Mucosa of rectum (tissue), 2 donors: ENCODE results near the gene ZCCHC17.

Experiments used
- H3K27ac ChIP-seq, 2 donors: one replicate each; pipeline ENCODE4 v1.7.0; 2013; ENCODE audit warnings: inconsistent platforms in 2 of 2, low read depth in 2 of 2, low read length in 2 of 2
- H3K27me3 ChIP-seq, 2 donors: one replicate each; pipeline ENCODE4 v1.7.0; 2013; ENCODE audit warnings: low read length in 2 of 2; ENCODE audit not compliant: control insufficient read depth in 2 of 2, insufficient read depth in 2 of 2
- H3K36me3 ChIP-seq, 2 donors: one replicate each; pipeline ENCODE4 v1.7.0; 2013; ENCODE audit warnings: low read length in 2 of 2; ENCODE audit not compliant: control insufficient read depth in 2 of 2, insufficient read depth in 2 of 2
- H3K4me1 ChIP-seq, 2 donors: one replicate each; pipeline ENCODE4 v1.7.0; 2013; ENCODE audit warnings: low read length in 2 of 2, mild to moderate bottlenecking in 1 of 2; ENCODE audit not compliant: control insufficient read depth in 2 of 2, insufficient read depth in 2 of 2
- H3K4me3 ChIP-seq, 2 donors: one replicate each; pipeline ENCODE4 v1.7.0; 2013; ENCODE audit warnings: low read length in 2 of 2
- H3K9ac ChIP-seq, 2 donors: one replicate each; pipeline ENCODE4 v1.7.0; 2013; ENCODE audit warnings: low read length in 2 of 2, low read depth in 1 of 2, mild to moderate bottlenecking in 1 of 2
- H3K9me3 ChIP-seq, 2 donors: one replicate each; pipeline ENCODE4 v1.7.0; 2013; ENCODE audit warnings: low read length in 2 of 2; ENCODE audit not compliant: control insufficient read depth in 2 of 2
- donor health status: healthy.
- donor health status: Normal muscosa, but diverticular disease.

The ZCCHC17 gene

DNA sequence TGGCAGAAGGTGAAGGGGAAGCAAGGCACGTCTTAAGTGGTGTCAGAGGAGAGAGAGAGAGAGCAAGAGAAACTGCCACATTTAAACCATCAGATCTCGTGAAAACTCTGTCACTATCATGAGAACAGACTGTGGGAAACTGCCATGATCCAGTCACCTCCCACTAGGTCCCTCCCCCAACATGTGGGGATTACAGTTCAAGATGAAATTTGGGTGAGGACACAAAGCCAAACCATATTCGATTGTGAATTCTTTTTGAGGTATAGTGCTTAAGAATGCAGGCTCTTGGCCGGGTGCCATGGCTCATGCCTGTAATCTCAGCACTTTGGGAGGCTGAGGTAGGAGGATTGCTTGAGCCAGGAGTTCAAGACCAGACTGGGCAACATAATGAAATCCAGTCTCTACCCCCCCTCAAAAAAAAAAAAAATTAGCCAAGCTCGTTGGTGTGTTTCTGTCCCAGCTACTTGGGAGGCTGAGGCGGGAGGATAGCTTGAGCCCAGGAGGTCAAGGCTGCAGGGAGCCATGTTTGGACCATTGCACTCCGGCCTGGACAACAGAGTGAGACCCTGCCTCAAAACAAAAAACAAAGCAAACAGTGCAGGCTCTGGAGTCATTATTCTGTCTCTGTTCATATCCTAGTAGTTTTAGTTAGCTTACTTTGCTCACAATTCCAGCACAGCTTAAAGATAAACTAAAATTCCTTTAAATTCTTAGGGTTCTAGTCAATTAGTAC lies 6.0 kb downstream of the ZCCHC17 start:
- H3K9me3 ChIP-seq, result no peaks in the 10 kb centered on the region
- H3K9ac ChIP-seq, result no peak overlapping the region
- H3K27ac ChIP-seq, result no peak overlapping the region
- H3K4me1 ChIP-seq, result peaks cover 2 to 3% of the 10 kb centered on the region in 2 donors
- H3K4me3 ChIP-seq, result no peak overlapping the region
- no peaks in the 10 kb centered on the region for H3K27me3 ChIP-seq
- H3K36me3 ChIP-seq, result no peaks in the 10 kb centered on the region

DNA sequence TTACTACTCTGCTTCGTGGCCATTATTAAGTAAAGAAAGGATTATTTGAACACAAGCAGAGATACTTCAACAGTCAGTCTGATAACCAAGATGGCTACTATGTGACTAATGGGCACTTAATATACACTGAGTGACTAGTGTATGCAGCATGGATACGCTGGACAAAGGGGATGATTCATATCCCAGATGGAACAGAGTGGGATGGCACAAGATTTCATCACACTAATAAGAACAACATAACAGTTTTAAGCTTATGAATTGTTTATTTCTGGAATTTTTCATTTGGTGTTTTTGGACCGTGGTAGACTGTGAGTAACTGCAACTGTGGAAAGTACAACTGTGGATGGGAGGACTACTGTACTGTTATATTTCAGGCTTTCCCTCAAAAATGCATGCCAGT lies 9.4 kb downstream of the ZCCHC17 start:
- Histone ChIP-seq H3K36me3 (peaks cover 8 to 14% of the 10 kb centered on the region in 2 donors), H3K4me3 (no peak overlapping the region), H3K4me1 (no peaks in the 10 kb centered on the region), H3K27me3 (no peaks in the 10 kb centered on the region), H3K9ac (no peak overlapping the region), H3K27ac (no peak overlapping the region), H3K9me3 (no peaks in the 10 kb centered on the region)

DNA sequence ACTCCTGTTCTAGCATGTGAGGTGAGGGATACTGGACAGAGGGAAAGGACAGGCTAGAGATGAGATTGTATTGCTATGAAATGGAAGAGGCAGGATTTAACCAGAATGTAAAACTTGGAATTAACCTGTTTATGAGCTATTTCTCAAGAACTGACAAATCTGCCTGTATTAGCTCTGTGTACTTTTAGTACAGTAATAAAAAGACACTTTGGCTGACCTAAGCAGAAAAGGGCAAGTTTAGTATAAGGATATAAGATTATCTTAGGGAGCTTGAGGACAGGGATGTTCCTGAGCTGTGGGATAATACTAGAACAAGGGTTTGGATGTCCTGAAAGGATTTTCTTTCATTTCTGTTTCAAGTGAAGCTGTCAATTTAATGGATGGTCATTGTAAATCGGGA lies 11.2 kb downstream of the ZCCHC17 start:
- H3K9ac ChIP-seq, result no peak overlapping the region
- H3K4me3 ChIP-seq, result no peak overlapping the region
- no peaks in the 10 kb centered on the region for H3K4me1 ChIP-seq
- no peak overlapping the region for H3K27ac ChIP-seq
- H3K27me3 ChIP-seq, result no peaks in the 10 kb centered on the region
- H3K36me3 ChIP-seq, result peaks cover 21% of the 10 kb centered on the region in 2 donors
- no peaks in the 10 kb centered on the region for H3K9me3 ChIP-seq

DNA sequence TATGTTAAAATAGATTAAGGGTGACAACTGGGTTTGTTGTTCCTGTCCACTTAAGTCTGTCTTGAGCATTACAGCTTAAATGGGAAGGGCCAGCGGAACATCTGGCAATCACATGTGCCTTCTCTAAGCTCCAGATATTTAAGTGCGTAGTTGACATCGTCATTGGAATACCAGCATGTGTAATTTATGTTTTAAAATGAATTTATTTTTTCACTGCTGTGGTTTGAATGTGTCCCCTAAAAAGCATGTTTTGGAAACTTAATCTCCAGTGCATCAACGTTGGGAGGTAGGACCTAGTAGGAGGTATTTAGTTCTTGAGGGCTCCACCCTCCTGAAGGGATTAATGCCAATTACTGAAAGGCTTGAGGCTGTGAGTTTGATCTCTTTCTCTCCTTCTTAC lies 13.4 kb downstream of the ZCCHC17 start:
- Histone ChIP-seq H3K36me3 (peaks cover 21 to 26% of the 10 kb centered on the region in 2 donors), H3K4me1 (no peaks in the 10 kb centered on the region), H3K4me3 (no peak overlapping the region), H3K9ac (no peak overlapping the region), H3K27me3 (no peaks in the 10 kb centered on the region), H3K27ac (no peak overlapping the region), H3K9me3 (no peaks in the 10 kb centered on the region)

DNA sequence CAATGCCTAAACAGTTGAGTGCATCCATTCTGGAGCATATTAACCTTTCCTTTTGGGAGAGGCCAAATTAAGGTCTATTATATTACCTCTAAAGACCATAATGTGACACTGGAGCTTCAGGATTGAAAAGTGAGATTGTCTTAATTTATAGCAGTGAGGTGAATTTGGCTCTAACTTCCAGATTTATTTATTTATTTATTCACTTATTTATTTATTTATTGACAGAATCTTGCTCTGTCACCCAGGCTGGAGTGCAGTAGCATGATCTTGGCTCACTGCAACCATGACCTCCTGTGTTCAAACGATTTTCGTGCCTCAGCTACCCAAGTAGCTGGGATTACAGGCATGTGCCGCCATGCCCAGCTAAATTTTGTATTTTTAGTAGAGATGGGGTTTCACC lies 19.1 kb downstream of the ZCCHC17 start:
- H3K27ac ChIP-seq, result no peak overlapping the region
- no peaks in the 10 kb centered on the region for H3K4me1 ChIP-seq
- H3K9me3 ChIP-seq, result no peaks in the 10 kb centered on the region
- H3K27me3 ChIP-seq, result no peaks in the 10 kb centered on the region
- H3K4me3 ChIP-seq, result no peak overlapping the region
- H3K36me3 ChIP-seq, result peaks cover 28 to 31% of the 10 kb centered on the region in 2 donors
- H3K9ac ChIP-seq, result no peak overlapping the region

DNA sequence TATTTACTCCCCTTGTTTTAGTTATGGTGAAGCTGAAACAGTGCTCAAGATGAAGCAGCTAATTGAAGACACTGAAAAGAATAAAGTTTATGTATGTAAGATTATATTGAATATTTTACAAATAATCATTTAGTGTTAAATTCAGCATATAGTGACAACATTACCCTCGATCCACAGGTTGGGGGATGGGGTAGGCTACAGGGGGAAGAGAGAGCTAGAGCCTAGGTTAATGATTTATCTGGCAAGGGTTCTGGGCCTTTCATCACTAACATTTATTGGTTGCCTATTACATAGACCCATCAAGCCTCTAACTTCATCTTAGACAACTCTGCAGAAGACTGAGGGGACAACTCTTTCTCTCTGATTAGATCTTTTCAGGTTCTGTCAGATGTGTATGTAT lies 21.3 kb downstream of the ZCCHC17 start:
- Histone ChIP-seq H3K9me3 (no peaks in the 10 kb centered on the region), H3K4me3 (no peak overlapping the region), H3K27me3 (no peaks in the 10 kb centered on the region), H3K36me3 (peaks cover 15 to 25% of the 10 kb centered on the region in 2 donors), H3K9ac (no peak overlapping the region), H3K27ac (no peak overlapping the region), H3K4me1 (no peaks in the 10 kb centered on the region)

DNA sequence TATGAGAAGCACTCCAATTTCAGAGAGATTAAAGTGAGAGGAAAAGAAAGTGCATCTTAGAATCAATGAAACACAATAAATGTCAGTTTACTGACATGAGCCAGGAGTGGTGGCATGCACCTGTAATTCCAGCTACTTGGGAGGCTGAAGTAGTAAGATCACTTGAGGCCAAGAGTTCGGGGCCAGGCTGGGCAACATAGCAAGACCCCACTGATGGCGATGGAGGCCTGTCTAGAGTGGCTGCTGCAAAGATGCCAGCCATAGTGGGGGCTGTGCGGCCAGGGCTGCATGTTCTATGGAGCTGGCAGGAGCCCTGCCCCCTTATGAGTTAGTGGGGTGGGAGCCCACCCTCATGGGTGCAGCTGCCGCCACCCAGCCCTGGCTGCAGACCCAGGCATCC lies 27.3 kb downstream of the ZCCHC17 start:
- Histone ChIP-seq H3K4me1 (no peaks in the 10 kb centered on the region), H3K27me3 (no peaks in the 10 kb centered on the region), H3K9me3 (no peaks in the 10 kb centered on the region), H3K36me3 (peaks cover 6 to 27% of the 10 kb centered on the region in 2 donors), H3K9ac (no peak overlapping the region), H3K27ac (no peak overlapping the region), H3K4me3 (no peak overlapping the region)

DNA sequence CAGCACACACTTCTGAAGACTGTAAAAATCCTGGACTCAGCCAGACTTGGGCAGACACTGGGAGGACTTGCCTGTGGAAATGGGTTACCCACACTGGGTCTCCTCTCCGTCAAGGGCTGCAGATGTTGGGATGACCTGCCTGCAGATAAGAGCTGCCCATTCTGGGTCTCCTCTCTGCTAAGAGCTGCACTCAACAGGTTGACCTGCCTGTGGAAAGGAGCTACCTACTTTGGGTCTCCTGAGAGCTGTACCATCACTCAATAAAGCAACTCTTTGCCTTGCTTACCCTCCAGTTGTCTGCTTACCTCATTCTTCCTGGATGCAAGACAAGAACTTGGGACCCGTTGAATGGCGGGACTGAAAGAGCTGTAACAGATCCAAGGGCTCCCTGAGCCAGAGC lies 28.2 kb downstream of the ZCCHC17 start:
- Histone ChIP-seq H3K4me3 (no peak overlapping the region), H3K27me3 (no peaks in the 10 kb centered on the region), H3K4me1 (no peaks in the 10 kb centered on the region), H3K9ac (no peak overlapping the region), H3K27ac (no peak overlapping the region), H3K9me3 (no peaks in the 10 kb centered on the region), H3K36me3 (peaks cover 6 to 22% of the 10 kb centered on the region in 2 donors)

DNA sequence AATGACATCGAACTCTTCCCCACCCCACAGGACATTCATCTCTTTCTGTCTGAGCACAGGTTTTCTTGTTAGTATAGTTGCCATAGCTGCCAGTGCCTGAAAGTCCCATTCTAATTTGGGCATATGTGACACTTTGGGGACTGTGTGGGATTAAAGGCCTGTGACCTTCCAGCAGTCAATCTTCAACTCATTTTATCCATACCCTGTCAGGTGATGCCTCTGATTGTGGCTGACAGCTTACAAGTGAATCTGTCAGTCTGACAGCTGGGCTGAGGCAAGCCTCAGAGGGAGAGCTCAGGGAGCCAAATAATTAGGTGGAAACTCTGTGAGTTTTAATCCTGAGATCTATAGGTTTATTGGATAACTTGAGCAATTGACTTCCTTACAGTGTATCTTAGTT lies 29.6 kb downstream of the ZCCHC17 start:
- no peak overlapping the region for H3K4me3 ChIP-seq
- H3K36me3 ChIP-seq, result peaks cover 6 to 18% of the 10 kb centered on the region in 2 donors
- no peak overlapping the region for H3K9ac ChIP-seq
- H3K9me3 ChIP-seq, result no peaks in the 10 kb centered on the region
- no peak overlapping the region for H3K27ac ChIP-seq
- H3K4me1 ChIP-seq, result no peaks in the 10 kb centered on the region
- H3K27me3 ChIP-seq, result no peaks in the 10 kb centered on the region

DNA sequence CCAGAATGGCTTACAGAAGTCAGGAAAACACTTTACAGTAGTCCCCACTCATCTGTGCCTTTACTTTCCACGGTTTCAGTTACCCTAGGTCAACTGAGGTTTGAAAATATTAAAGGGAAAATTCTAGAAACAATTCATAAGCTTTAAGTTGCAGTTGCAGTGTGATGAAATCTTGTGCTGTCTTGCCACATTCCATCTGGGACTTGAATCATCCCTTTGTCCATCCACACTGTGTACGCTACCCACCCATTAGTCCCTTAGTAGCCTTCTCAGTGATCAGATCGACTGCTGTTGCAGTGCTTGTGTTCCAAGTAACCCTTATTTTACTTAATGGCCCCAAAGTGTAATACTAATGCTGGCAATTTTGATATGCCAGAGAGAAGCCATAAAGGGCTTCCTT lies 30.5 kb downstream of the ZCCHC17 start:
- H3K9ac ChIP-seq, result no peak overlapping the region
- H3K4me3 ChIP-seq, result no peak overlapping the region

More for the DNA sequence above, 30.5 kb downstream of the ZCCHC17 start:
- Histone ChIP-seq H3K27ac (no peak overlapping the region), H3K9me3 (no peaks in the 10 kb centered on the region), H3K36me3 (peaks cover 6 to 14% of the 10 kb centered on the region in 2 donors), H3K27me3 (no peaks in the 10 kb centered on the region), H3K4me1 (no peaks in the 10 kb centered on the region)
